Transverse colon (tissue), 4 donors: ENCODE data around the gene F10.
"Not testable (repeated sequence)": the region's sequence is repeated elsewhere in the genome, so short reads cannot be mapped to it uniquely, and the experiment has no call there.

Experiments used
- EP300 ChIP-seq: sonication (generic); formaldehyde crosslinking; IDR thresholded peaks from one replicate; pipeline ENCODE4 v1.6.1; 2017; ENCODE audit warnings: antibody characterized with exemption, low read depth
- POLR2A ChIP-seq: fragments of 450-650 bp; IDR thresholded peaks from one replicate; pipeline ENCODE4 v1.6.1; 2016; ENCODE audit warnings: antibody characterized with exemption, mild to moderate bottlenecking, moderate library complexity
- POLR2AphosphoS5 ChIP-seq, 3 donors: sonication (generic); formaldehyde crosslinking; IDR thresholded peaks; one replicate each; pipeline ENCODE4 v1.6.1; 2016; ENCODE audit warnings: antibody characterized with exemption in 3 of 3
- TF ChIP-seq, protein P1 (sequence below), 5 experiments: fragments of 200-600 bp in 3 of 5; fragments of 450-650 bp in 2 of 5; sonication (generic) in 3 of 5; IDR thresholded peaks; 1 replicate in 2 of 5; 2 replicates in 3 of 5; pipeline ENCODE4 v1.5.1; 2016 to 2017; ENCODE audit warnings: antibody characterized with exemption in 5 of 5, inconsistent platforms in 3 of 5, mild to moderate bottlenecking in 2 of 5, moderate library complexity in 1 of 5

DNA sequence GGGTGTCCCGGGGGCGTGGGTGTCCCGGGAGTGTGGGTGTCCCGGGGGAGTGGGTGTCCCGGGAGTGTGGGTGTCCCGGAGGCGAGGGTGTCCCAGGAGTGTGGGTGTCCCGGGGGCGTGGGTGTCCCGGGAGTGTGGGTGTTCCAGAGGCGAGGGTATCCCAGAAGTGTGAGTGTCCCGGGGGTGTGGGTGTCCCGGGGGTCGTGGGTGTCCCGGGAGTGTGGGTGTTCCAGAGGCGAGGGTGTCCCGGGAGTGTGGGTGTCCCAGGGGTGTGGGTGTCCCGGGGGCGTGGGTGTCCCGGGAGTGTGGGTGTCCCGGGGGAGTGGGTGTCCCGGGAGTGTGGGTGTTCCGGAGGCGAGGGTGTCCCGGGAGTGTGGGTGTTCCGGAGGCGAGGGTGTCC lies 14.1 kb upstream of the F10 start:
- TF ChIP-seq, protein P1, sequence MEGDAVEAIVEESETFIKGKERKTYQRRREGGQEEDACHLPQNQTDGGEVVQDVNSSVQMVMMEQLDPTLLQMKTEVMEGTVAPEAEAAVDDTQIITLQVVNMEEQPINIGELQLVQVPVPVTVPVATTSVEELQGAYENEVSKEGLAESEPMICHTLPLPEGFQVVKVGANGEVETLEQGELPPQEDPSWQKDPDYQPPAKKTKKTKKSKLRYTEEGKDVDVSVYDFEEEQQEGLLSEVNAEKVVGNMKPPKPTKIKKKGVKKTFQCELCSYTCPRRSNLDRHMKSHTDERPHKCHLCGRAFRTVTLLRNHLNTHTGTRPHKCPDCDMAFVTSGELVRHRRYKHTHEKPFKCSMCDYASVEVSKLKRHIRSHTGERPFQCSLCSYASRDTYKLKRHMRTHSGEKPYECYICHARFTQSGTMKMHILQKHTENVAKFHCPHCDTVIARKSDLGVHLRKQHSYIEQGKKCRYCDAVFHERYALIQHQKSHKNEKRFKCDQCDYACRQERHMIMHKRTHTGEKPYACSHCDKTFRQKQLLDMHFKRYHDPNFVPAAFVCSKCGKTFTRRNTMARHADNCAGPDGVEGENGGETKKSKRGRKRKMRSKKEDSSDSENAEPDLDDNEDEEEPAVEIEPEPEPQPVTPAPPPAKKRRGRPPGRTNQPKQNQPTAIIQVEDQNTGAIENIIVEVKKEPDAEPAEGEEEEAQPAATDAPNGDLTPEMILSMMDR (IDR thresholded peaks at IDR 0.05) = not testable (repeated sequence)
- not testable (repeated sequence) for TF ChIP-seq POLR2A; POLR2AphosphoS5 (IDR thresholded peaks at IDR 0.05); EP300
